Measurements from ENCODE around the gene HES6. TPM values are rescaled to one million over a fixed set of nuclear protein-coding genes. Genes with fewer than 3 reads are reported as not detected.

Gene HES6
- total RNA-seq, 2 experiments from 2014 or later: 13.1 to 13.8 TPM

DNA sequence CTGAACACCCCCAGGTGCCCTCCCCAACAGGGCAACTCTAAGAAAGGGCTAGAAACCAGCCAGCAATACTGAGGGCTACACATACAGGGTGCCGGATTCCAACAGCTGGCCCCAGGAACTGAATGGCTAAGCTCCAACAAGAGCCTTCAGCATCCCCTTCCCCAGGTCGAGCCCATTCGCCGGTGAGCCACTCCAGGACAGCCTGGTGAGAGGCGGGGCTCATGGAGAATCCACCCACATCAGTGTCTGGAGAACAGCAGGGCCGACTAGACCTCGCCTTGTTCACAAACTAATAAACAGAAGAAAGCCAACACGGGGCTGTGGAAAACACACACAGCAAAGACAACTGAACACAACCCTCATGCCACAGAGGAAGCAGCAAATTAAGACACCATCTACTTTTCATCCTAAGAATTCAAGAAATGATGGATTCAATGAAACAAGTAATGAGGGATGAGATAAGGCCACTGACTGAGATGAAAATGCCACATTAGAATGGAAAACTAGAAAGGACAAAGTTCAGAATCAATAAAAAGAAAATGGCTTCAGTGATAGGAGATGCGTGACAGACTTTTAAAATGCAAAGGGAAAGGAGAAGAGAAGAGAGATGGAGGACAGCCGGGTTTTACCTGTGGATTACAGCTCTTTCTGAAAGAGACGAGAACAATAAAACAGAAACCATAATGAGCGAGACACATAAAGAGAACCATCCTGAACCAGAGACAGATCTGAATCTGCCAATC is 40.4 kb upstream of the HES6 start:
- H2AFZ ChIP-seq (ENCODE audit: low read length): no peak overlapping the region
- peaks cover 19% of the 10 kb centered on the region for H3K4me1 ChIP-seq (ENCODE audit: insufficient read depth, low read length, poor library complexity, severe bottlenecking)
- no peak overlapping the region for H3K27ac ChIP-seq (ENCODE audit: low read depth, low read length, poor library complexity, severe bottlenecking)
- peaks cover 27% of the 10 kb centered on the region for H3K36me3 ChIP-seq (ENCODE audit: insufficient read depth, low read length)
- BruUV-seq (replicated peaks): no TSS peak
- intact Hi-C loops (cut with micrococcal nuclease; ENCODE audit: unreplicated experiment): no loop called here
- no peaks in the 10 kb centered on the region for H3K9me3 ChIP-seq (ENCODE audit: low read length)
- H3K4me3 ChIP-seq (ENCODE audit: low read depth, low read length, poor library complexity, severe bottlenecking): no peak overlapping the region
- ChIA-PET POLR2A (no interaction called here), CTCF (ENCODE audit: unreplicated experiment) (no interaction called here)
- peaks cover under 1% of the 10 kb centered on the region; the same call in 1 of the 2 replicates for H4K20me1 ChIP-seq (ENCODE audit: insufficient read depth, low read length)
- H3K79me2 ChIP-seq (ENCODE audit: insufficient read depth, low read depth, low read length): peaks cover 6% of the 10 kb centered on the region
- no peak for DNase-seq (ENCODE audit: low spot score)
- H3K9me2 ChIP-seq (ENCODE audit: insufficient read depth, low read length): no peaks in the 10 kb centered on the region
- TF ChIP-seq EZH2phosphoT487 (IDR thresholded peaks at IDR 0.05; ENCODE audit: borderline replicate concordance, low read depth, low read length) (no peak), CTCF (conservative IDR thresholded peaks at IDR 0.05; ENCODE audit: low read length) (no peak)
- no peak overlapping the region for H3K4me2 ChIP-seq (ENCODE audit: low read length)

GRCh38 chr2:238279324-238279682 is 39.5 kb upstream of the HES6 start:
- no TSS peak for BruUV-seq (replicated peaks)
- H3K79me2 ChIP-seq (ENCODE audit: insufficient read depth, low read depth, low read length): peaks cover 6% of the 10 kb centered on the region; the same call in 1 of the 2 replicates
- POLR2A ChIA-PET: interaction anchor here (0.6 kb wide), 1 partner anchor 43 kb away, joined by 3 read pairs; no protein-coding TSS in a partner anchor
- H3K9me2 ChIP-seq (ENCODE audit: insufficient read depth, low read length): no peaks in the 10 kb centered on the region
- intact Hi-C loops (cut with micrococcal nuclease; ENCODE audit: unreplicated experiment): no loop called here
- CTCF ChIA-PET (ENCODE audit: unreplicated experiment): no interaction called here
- H4K20me1 ChIP-seq (ENCODE audit: insufficient read depth, low read length): no peaks in the 10 kb centered on the region; the same call in 1 of the 2 replicates
- no peak overlapping the region for H3K27ac ChIP-seq (ENCODE audit: low read depth, low read length, poor library complexity, severe bottlenecking)
- peaks cover 36% of the 10 kb centered on the region for H3K36me3 ChIP-seq (ENCODE audit: insufficient read depth, low read length)
- no peak for TF ChIP-seq CTCF (conservative IDR thresholded peaks at IDR 0.05; ENCODE audit: low read length)
- TF ChIP-seq EZH2phosphoT487 (IDR thresholded peaks at IDR 0.05; ENCODE audit: borderline replicate concordance, low read depth, low read length): no peak
- H3K9me3 ChIP-seq (ENCODE audit: low read length): no peaks in the 10 kb centered on the region
- no peak overlapping the region for H2AFZ ChIP-seq (ENCODE audit: low read length)
- H3K4me2 ChIP-seq (ENCODE audit: low read length): no peak overlapping the region
- peaks cover 19% of the 10 kb centered on the region for H3K4me1 ChIP-seq (ENCODE audit: insufficient read depth, low read length, poor library complexity, severe bottlenecking)
- no peak overlapping the region for H3K4me3 ChIP-seq (ENCODE audit: low read depth, low read length, poor library complexity, severe bottlenecking)
- DNase-seq (ENCODE audit: low spot score): no peak
